ENCODE results near the gene SETDB1.
A peak's percentile ranks its signal among the peaks of the same experiment; 100 is the strongest.

The SETDB1 gene

GRCh38 chr1:150981177-150981804 lies 55.1 kb downstream of the SETDB1 start (continued):
- TF ChIP-seq, protein P1, sequence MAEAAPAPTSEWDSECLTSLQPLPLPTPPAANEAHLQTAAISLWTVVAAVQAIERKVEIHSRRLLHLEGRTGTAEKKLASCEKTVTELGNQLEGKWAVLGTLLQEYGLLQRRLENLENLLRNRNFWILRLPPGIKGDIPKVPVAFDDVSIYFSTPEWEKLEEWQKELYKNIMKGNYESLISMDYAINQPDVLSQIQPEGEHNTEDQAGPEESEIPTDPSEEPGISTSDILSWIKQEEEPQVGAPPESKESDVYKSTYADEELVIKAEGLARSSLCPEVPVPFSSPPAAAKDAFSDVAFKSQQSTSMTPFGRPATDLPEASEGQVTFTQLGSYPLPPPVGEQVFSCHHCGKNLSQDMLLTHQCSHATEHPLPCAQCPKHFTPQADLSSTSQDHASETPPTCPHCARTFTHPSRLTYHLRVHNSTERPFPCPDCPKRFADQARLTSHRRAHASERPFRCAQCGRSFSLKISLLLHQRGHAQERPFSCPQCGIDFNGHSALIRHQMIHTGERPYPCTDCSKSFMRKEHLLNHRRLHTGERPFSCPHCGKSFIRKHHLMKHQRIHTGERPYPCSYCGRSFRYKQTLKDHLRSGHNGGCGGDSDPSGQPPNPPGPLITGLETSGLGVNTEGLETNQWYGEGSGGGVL (tag by site-specific recombination; IDR thresholded peaks at IDR 0.05) = no peak
- TF ChIP-seq ZBTB17 (tag by site-specific recombination; IDR thresholded peaks at IDR 0.05) (no peak; the same call in 1 of the 2 replicates), ZNF560 (tag by site-specific recombination; IDR thresholded peaks at IDR 0.05; ENCODE audit: borderline replicate concordance) (no peak), ZNF404 (tag by site-specific recombination; IDR thresholded peaks at IDR 0.05) (no peak), ZNF776 (tag by site-specific recombination; IDR thresholded peaks at IDR 0.05; ENCODE audit: borderline replicate concordance) (no peak), HOXD13 (CRISPR knock-in tag; IDR thresholded peaks at IDR 0.05; ENCODE audit: borderline replicate concordance) (no peak), SP3 (tag by site-specific recombination; IDR thresholded peaks at IDR 0.05) (no peak; the same call in 1 of the 2 replicates), ZNF561 (tag by site-specific recombination; IDR thresholded peaks at IDR 0.05; ENCODE audit: borderline replicate concordance) (no peak), ZBTB1 (tag by site-specific recombination; IDR thresholded peaks at IDR 0.05) (no peak), TCF7L2 (IDR thresholded peaks at IDR 0.05; ENCODE audit: borderline replicate concordance, low read depth, low read length) (no peak), GLIS1 (tag by site-specific recombination; IDR thresholded peaks at IDR 0.05) (peak; percentile 56), ZNF248 (tag by site-specific recombination; IDR thresholded peaks at IDR 0.05) (no peak), IKZF3 (tag by site-specific recombination; IDR thresholded peaks at IDR 0.05) (peak; percentile 67; the same call in 1 of the 2 replicates), ZIC2 (tag by site-specific recombination; IDR thresholded peaks at IDR 0.05) (peak; percentile 93), SP2 (tag by site-specific recombination; IDR thresholded peaks at IDR 0.05) (peak; percentile 66), ZNF426 (tag by site-specific recombination; IDR thresholded peaks at IDR 0.05) (no peak), ZNF202 (tag by site-specific recombination; IDR thresholded peaks at IDR 0.05; ENCODE audit: borderline replicate concordance) (no peak), ZNF623 (tag by site-specific recombination; IDR thresholded peaks at IDR 0.05) (no peak), ZNF121 (tag by site-specific recombination; IDR thresholded peaks at IDR 0.05) (no peak), ZBTB7A (tag by site-specific recombination; IDR thresholded peaks at IDR 0.05; ENCODE audit: low read depth) (no peak), ZNF610 (tag by site-specific recombination; IDR thresholded peaks at IDR 0.05; ENCODE audit: borderline replicate concordance) (no peak), ZNF792 (tag by site-specific recombination; IDR thresholded peaks at IDR 0.05) (no peak), ZNF580 (tag by site-specific recombination; IDR thresholded peaks at IDR 0.05) (no peak), ZBTB48 (tag by site-specific recombination; IDR thresholded peaks at IDR 0.05) (peak; percentile 66), ZNF501 (tag by site-specific recombination; IDR thresholded peaks at IDR 0.05) (no peak)
- TF ChIP-seq, protein P2, sequence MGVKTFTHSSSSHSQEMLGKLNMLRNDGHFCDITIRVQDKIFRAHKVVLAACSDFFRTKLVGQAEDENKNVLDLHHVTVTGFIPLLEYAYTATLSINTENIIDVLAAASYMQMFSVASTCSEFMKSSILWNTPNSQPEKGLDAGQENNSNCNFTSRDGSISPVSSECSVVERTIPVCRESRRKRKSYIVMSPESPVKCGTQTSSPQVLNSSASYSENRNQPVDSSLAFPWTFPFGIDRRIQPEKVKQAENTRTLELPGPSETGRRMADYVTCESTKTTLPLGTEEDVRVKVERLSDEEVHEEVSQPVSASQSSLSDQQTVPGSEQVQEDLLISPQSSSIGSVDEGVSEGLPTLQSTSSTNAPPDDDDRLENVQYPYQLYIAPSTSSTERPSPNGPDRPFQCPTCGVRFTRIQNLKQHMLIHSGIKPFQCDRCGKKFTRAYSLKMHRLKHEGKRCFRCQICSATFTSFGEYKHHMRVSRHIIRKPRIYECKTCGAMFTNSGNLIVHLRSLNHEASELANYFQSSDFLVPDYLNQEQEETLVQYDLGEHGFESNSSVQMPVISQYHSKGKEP (tag by site-specific recombination; IDR thresholded peaks at IDR 0.05) = peak; percentile 94
- TF ChIP-seq, protein P3, sequence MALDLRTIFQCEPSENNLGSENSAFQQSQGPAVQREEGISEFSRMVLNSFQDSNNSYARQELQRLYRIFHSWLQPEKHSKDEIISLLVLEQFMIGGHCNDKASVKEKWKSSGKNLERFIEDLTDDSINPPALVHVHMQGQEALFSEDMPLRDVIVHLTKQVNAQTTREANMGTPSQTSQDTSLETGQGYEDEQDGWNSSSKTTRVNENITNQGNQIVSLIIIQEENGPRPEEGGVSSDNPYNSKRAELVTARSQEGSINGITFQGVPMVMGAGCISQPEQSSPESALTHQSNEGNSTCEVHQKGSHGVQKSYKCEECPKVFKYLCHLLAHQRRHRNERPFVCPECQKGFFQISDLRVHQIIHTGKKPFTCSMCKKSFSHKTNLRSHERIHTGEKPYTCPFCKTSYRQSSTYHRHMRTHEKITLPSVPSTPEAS (tag by site-specific recombination; IDR thresholded peaks at IDR 0.05) = 0 out of 2 replicates have a peak, but pooled peaks have one; percentile 7

Data from HEK293 (cell line).